Keratinocyte (primary cell): Measurements from ENCODE around the gene MGLL. TPM values are rescaled to one million over a fixed set of nuclear protein-coding genes. Genes with fewer than 3 reads are reported as not detected.

ENCODE experiments used
- DNase-seq: peaks from one replicate; pipeline ENCODE4 v3.0.0-alpha.2; 2011; ENCODE audit warnings: low read depth, missing footprints, low spot score
- FAIRE-seq: peaks from 2 replicates; lab custom pipeline; 2011; peaks lifted over from hg19 to GRCh38; lab: Jason Lieb, UNC
- H2AFZ ChIP-seq: 2 replicates; pipeline ENCODE4 v1.6.0; 2012; ENCODE audit warnings: low read length, control low read depth, inconsistent platforms; ENCODE audit not compliant: control insufficient read depth
- H3K27ac ChIP-seq: 2 replicates; pipeline ENCODE4 v1.5.1; 2011; ENCODE audit warnings: low read length; ENCODE audit not compliant: control insufficient read depth, insufficient read depth
- H3K27me3 ChIP-seq: 3 replicates; pipeline ENCODE4 v1.6.0; 2011; ENCODE audit warnings: low read length; ENCODE audit not compliant: control insufficient read depth, insufficient read depth; ENCODE audit errors: extremely low read depth
- H3K36me3 ChIP-seq, 2 experiments: 2 replicates in 1 of 2; 3 replicates in 1 of 2; pipeline ENCODE4 v1.5.1; 2011; ENCODE audit warnings: low read length in 2 of 2, mild to moderate bottlenecking in 1 of 2; ENCODE audit not compliant: control insufficient read depth in 2 of 2, insufficient read depth in 2 of 2; ENCODE audit errors: extremely low read depth in 1 of 2
- H3K4me1 ChIP-seq: 3 replicates; pipeline ENCODE4 v1.5.1; 2011; ENCODE audit warnings: low read length; ENCODE audit not compliant: control insufficient read depth, insufficient read depth; ENCODE audit errors: extremely low read depth
- H3K4me2 ChIP-seq: 3 replicates; pipeline ENCODE4 v1.6.0; 2011; ENCODE audit warnings: low read depth, low read length; ENCODE audit not compliant: control insufficient read depth, insufficient read depth; ENCODE audit errors: extremely low read depth
- H3K4me3 ChIP-seq, 3 experiments: fragments of 200-600 bp in 1 of 3; sonication (generic) in 1 of 3; 2 replicates in 2 of 3; 3 replicates in 1 of 3; pipeline ENCODE4 v1.5.1; 2011 to 2016; ENCODE audit warnings: low read length in 3 of 3, mild to moderate bottlenecking in 3 of 3, control low read depth in 2 of 3, inconsistent platforms in 1 of 3, low read depth in 1 of 3, mixed read lengths in 1 of 3, mixed run types in 1 of 3, moderate library complexity in 1 of 3; ENCODE audit not compliant: control insufficient read depth in 2 of 3, insufficient read depth in 2 of 3; ENCODE audit errors: extremely low read depth in 1 of 3
- H3K79me2 ChIP-seq: 2 replicates; pipeline ENCODE4 v1.6.0; 2012; ENCODE audit warnings: low read length; ENCODE audit not compliant: control insufficient read depth, insufficient read depth
- H3K9ac ChIP-seq: 3 replicates; pipeline ENCODE4 v1.6.0; 2011; ENCODE audit warnings: low read length; ENCODE audit not compliant: control insufficient read depth, insufficient read depth; ENCODE audit errors: extremely low read depth
- H3K9me1 ChIP-seq: 3 replicates; pipeline ENCODE4 v1.6.0; 2011; ENCODE audit warnings: low read length; ENCODE audit not compliant: control insufficient read depth, insufficient read depth; ENCODE audit errors: extremely low read depth
- H3K9me3 ChIP-seq: 2 replicates; pipeline ENCODE4 v1.5.1; 2012; ENCODE audit warnings: low read depth, low read length; ENCODE audit not compliant: control insufficient read depth
- H4K20me1 ChIP-seq: 3 replicates; pipeline ENCODE4 v1.6.0; 2011; ENCODE audit warnings: low read length; ENCODE audit not compliant: control insufficient read depth, insufficient read depth; ENCODE audit errors: extremely low read depth
- EZH2 ChIP-seq: IDR thresholded peaks from one replicate; pipeline ENCODE4 v1.6.1; 2012; ENCODE audit warnings: inconsistent platforms, mild to moderate bottlenecking, low read length, moderate library complexity
- dilution Hi-C: fragments of 300-500 bp; cut with MboI; formaldehyde crosslinking; loops from one replicate; pipeline ENCODE4 v1.7.0; 2020; ENCODE audit warnings: low sequenced_read_pairs; ENCODE audit not compliant: extremely low pct_ligation_motif_present
- polyA plus RNA-seq, 5 experiments: library from polyadenylated mRNA; depleted of rRNA in 3 of 5; stranded (reverse) in 3 of 5; stranded (forward) in 1 of 5; unstranded in 1 of 5; fragments of >200 nt; gene quantifications; 1 replicate in 1 of 5; 2 replicates in 3 of 5; 3 replicates in 1 of 5; pipeline versions ENCODE4 v1.2.1 to v1.2.3, GENCODE V29; 2011 to 2012; ENCODE audit warnings: missing spikeins in 2 of 5, low read depth in 1 of 5, low replicate concordance in 1 of 5
- TF ChIP-seq, protein P1 (sequence below), 3 experiments: IDR thresholded peaks in 1 of 3; conservative IDR thresholded peaks in 1 of 3; optimal IDR thresholded peaks in 1 of 3; 2 replicates in 2 of 3; 3 replicates in 1 of 3; pipeline versions ENCODE3 to v1.5.1; 2011; ENCODE audit warnings: low read length in 3 of 3, mild to moderate bottlenecking in 3 of 3, moderate library complexity in 2 of 3, control low read depth in 1 of 3, inconsistent platforms in 1 of 3; ENCODE audit not compliant: insufficient read depth in 2 of 3; ENCODE audit errors: extremely low read depth in 1 of 3

MGLL gene
- polyA plus RNA-seq, 1 donor (not counting 4 experiments of a cell fraction or from before 2014, with no cell fraction given) = 17.8 TPM

GRCh38 chr3:127697551-127698240, 124.6 kb downstream of the MGLL start:
- H3K4me2 ChIP-seq = no peak overlapping the region
- H3K9me3 ChIP-seq = no peaks in the 10 kb centered on the region
- H3K27me3 ChIP-seq = no peaks in the 10 kb centered on the region
- no peaks in the 10 kb centered on the region for H3K9me1 ChIP-seq
- no peaks in the 10 kb centered on the region for H3K79me2 ChIP-seq
- no peak overlapping the region for H3K4me3 ChIP-seq
- H3K4me1 ChIP-seq = peaks cover 16% of the 10 kb centered on the region
- no peaks in the 10 kb centered on the region for H3K36me3 ChIP-seq
- dilution Hi-C loops = no loop called here
- no peak overlapping the region for H3K27ac ChIP-seq
- no peaks in the 10 kb centered on the region for H4K20me1 ChIP-seq
- no peak overlapping the region for H3K9ac ChIP-seq
- peak; percentile 97 for FAIRE-seq
- TF ChIP-seq, protein P1, sequence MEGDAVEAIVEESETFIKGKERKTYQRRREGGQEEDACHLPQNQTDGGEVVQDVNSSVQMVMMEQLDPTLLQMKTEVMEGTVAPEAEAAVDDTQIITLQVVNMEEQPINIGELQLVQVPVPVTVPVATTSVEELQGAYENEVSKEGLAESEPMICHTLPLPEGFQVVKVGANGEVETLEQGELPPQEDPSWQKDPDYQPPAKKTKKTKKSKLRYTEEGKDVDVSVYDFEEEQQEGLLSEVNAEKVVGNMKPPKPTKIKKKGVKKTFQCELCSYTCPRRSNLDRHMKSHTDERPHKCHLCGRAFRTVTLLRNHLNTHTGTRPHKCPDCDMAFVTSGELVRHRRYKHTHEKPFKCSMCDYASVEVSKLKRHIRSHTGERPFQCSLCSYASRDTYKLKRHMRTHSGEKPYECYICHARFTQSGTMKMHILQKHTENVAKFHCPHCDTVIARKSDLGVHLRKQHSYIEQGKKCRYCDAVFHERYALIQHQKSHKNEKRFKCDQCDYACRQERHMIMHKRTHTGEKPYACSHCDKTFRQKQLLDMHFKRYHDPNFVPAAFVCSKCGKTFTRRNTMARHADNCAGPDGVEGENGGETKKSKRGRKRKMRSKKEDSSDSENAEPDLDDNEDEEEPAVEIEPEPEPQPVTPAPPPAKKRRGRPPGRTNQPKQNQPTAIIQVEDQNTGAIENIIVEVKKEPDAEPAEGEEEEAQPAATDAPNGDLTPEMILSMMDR (optimal IDR thresholded peaks at IDR 0.05 in 1 of 3, IDR thresholded peaks at IDR 0.05 in 1 of 3, conservative IDR thresholded peaks at IDR 0.05 in 1 of 3; ENCODE audit: extremely low read depth in 1 of 3, insufficient read depth in 2 of 3, low read length in 3 of 3) = no peak
- TF ChIP-seq EZH2 = no peak
- no peak for DNase-seq
- no peak overlapping the region for H2AFZ ChIP-seq

GRCh38 chr3:127694467-127695215, 127.7 kb downstream of the MGLL start:
- Histone ChIP-seq H3K27ac (no peak overlapping the region), H3K4me2 (no peak overlapping the region), H3K4me3 (no peak overlapping the region), H3K4me1 (peaks cover 30% of the 10 kb centered on the region), H3K9me3 (no peaks in the 10 kb centered on the region), H3K79me2 (no peaks in the 10 kb centered on the region), H3K36me3 (no peaks in the 10 kb centered on the region), H3K9me1 (no peaks in the 10 kb centered on the region), H4K20me1 (no peaks in the 10 kb centered on the region), H3K9ac (no peak overlapping the region), H2AFZ (no peak overlapping the region), H3K27me3 (no peaks in the 10 kb centered on the region)
- FAIRE-seq (peak; percentile 32), DNase-seq (no peak)
- dilution Hi-C loops = no loop called here
- TF ChIP-seq, protein P1 (optimal IDR thresholded peaks at IDR 0.05 in 1 of 3, IDR thresholded peaks at IDR 0.05 in 1 of 3, conservative IDR thresholded peaks at IDR 0.05 in 1 of 3; ENCODE audit: extremely low read depth in 1 of 3, insufficient read depth in 2 of 3, low read length in 3 of 3) = peak in 2 of 3 experiments; percentile 51 to 63
- TF ChIP-seq EZH2 = no peak
